Measurements from ENCODE around the gene DLGAP4.

DNA sequence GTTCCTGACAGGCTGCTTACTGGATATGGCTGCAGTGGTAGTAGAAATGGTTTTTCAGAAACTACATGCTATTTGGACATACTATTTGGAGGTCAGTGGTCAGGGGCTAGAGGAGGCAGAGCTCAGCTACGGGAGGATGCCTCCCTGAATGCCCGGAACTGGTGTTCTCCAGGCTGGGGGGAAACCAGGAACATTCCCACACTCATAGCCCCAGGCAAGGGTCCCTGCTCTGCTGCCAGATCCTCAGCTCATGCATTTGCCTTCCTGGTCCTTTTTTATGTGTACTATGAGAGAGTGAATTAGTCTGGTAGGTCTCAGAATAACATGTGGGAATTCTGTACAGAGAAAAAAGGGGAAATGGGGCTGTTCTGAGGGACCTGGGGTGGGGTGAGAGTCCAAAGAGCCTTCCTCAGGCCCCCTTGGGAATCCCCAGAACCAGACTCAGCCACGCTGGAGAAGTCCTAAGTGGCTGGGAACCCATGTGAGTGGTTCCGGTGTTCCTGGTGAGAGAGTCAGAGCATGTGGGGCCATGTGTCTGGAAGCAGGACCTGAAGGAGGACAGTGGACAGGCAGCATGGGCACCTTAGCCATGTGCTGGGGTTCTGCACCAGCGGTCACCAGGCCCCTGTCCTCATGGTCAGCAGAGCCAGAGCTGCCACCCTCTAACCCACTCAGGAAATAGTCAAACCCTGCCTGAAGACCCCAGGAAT, 177.2 kb downstream of the DLGAP4 start:
- TF ChIP-seq, protein P1, sequence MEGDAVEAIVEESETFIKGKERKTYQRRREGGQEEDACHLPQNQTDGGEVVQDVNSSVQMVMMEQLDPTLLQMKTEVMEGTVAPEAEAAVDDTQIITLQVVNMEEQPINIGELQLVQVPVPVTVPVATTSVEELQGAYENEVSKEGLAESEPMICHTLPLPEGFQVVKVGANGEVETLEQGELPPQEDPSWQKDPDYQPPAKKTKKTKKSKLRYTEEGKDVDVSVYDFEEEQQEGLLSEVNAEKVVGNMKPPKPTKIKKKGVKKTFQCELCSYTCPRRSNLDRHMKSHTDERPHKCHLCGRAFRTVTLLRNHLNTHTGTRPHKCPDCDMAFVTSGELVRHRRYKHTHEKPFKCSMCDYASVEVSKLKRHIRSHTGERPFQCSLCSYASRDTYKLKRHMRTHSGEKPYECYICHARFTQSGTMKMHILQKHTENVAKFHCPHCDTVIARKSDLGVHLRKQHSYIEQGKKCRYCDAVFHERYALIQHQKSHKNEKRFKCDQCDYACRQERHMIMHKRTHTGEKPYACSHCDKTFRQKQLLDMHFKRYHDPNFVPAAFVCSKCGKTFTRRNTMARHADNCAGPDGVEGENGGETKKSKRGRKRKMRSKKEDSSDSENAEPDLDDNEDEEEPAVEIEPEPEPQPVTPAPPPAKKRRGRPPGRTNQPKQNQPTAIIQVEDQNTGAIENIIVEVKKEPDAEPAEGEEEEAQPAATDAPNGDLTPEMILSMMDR (IDR thresholded peaks at IDR 0.05): no peak
- no peak for TF ChIP-seq EP300 (IDR thresholded peaks at IDR 0.05)

All from ovary (tissue), 3 donors.